Esophagus muscularis mucosa (tissue), 4 donors: ENCODE results near the gene FRRS1L. TPM values are rescaled to one million over a fixed set of nuclear protein-coding genes. Genes with fewer than 3 reads are reported as not detected.

Experiments used
- DNase-seq: peaks from one replicate; pipeline ENCODE4 v3.0.0-alpha.2; 2017; ENCODE audit errors: extremely low spot score
- H3K27ac ChIP-seq, 4 donors: fragments of 200-600 bp; sonication (generic); replicated peaks in 1 of 4; 1 replicate in 3 of 4; 2 replicates in 1 of 4; pipeline ENCODE4 v1.5.1; 2016 to 2019; ENCODE audit warnings: mild to moderate bottlenecking in 1 of 4
- H3K27me3 ChIP-seq, 4 donors: fragments of 200-600 bp; sonication (generic); one replicate each; pipeline versions ENCODE4 v1.5.1 to v1.6.0; 2016 to 2019
- H3K36me3 ChIP-seq, 4 donors: fragments of 200-600 bp; sonication (generic); one replicate each; pipeline ENCODE4 v1.5.1; 2016 to 2019
- H3K4me1 ChIP-seq, 4 donors: fragments of 200-600 bp; sonication (generic); one replicate each; pipeline ENCODE4 v1.5.1; 2016 to 2019
- H3K4me3 ChIP-seq, 4 donors: fragments of 200-600 bp; sonication (generic); 1 replicate in 2 of 4; 2 replicates in 2 of 4; pipeline ENCODE4 v1.5.1; 2016 to 2019; ENCODE audit warnings: mild to moderate bottlenecking in 4 of 4, moderate library complexity in 1 of 4
- H3K9me3 ChIP-seq, 4 donors: fragments of 200-600 bp; sonication (generic); 1 replicate in 3 of 4; 2 replicates in 1 of 4; pipeline ENCODE4 v1.5.1; 2016 to 2019
- EP300 ChIP-seq: sonication (generic); formaldehyde crosslinking; IDR thresholded peaks from one replicate; pipeline ENCODE4 v1.6.1; 2017; ENCODE audit warnings: antibody characterized with exemption
- POLR2A ChIP-seq: fragments of 450-650 bp; IDR thresholded peaks from one replicate; pipeline ENCODE4 v1.6.1; 2017; ENCODE audit warnings: antibody characterized with exemption, moderate library complexity, mild to moderate bottlenecking, low read depth
- POLR2AphosphoS5 ChIP-seq, 2 donors: sonication (generic); formaldehyde crosslinking; IDR thresholded peaks; one replicate each; pipeline ENCODE4 v1.6.1; 2017; ENCODE audit warnings: antibody characterized with exemption in 2 of 2
- WGBS: methylation state at CpG from one replicate; pipeline ENCODE4 v1.1.5; 2018; 5-methylcytosine and 5-hydroxymethylcytosine counted together
- intact Hi-C: fragments of 100-400 bp; cut with DNase I; formaldehyde crosslinking; loops from one replicate; pipeline ENCODE4 v1.15.1; 2023
- total RNA-seq, 4 donors: library from RNA; depleted of rRNA; stranded (reverse); fragments of >200 nt; gene quantifications; one replicate each; pipeline versions ENCODE4 v1.1.0 to v1.2.1, GENCODE V29; 2016
- TF ChIP-seq, protein P1 (sequence below), 3 experiments: fragments of 200-600 bp in 2 of 3; fragments of 450-650 bp in 1 of 3; sonication (generic) in 2 of 3; IDR thresholded peaks; one replicate each; pipeline ENCODE4 v1.5.1; 2017 to 2019; ENCODE audit warnings: antibody characterized with exemption in 3 of 3, mild to moderate bottlenecking in 2 of 3, moderate library complexity in 1 of 3

FRRS1L gene
- total RNA-seq, 4 donors from 2014 or later, result 2.5 to 7.6 (median 5.3) TPM

- H3K4me3 ChIP-seq, result no peak overlapping the region
- H3K4me1 ChIP-seq, result no peaks in the 10 kb centered on the region
- TF ChIP-seq EP300 (no peak), POLR2A (no peak), POLR2AphosphoS5 (IDR thresholded peaks at IDR 0.05) (no peak)
- TF ChIP-seq, protein P1, sequence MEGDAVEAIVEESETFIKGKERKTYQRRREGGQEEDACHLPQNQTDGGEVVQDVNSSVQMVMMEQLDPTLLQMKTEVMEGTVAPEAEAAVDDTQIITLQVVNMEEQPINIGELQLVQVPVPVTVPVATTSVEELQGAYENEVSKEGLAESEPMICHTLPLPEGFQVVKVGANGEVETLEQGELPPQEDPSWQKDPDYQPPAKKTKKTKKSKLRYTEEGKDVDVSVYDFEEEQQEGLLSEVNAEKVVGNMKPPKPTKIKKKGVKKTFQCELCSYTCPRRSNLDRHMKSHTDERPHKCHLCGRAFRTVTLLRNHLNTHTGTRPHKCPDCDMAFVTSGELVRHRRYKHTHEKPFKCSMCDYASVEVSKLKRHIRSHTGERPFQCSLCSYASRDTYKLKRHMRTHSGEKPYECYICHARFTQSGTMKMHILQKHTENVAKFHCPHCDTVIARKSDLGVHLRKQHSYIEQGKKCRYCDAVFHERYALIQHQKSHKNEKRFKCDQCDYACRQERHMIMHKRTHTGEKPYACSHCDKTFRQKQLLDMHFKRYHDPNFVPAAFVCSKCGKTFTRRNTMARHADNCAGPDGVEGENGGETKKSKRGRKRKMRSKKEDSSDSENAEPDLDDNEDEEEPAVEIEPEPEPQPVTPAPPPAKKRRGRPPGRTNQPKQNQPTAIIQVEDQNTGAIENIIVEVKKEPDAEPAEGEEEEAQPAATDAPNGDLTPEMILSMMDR (IDR thresholded peaks at IDR 0.05), result no peak
- 77% methylated on average over 11 of the region's 13 CpGs for WGBS
- no peaks in the 10 kb centered on the region for H3K9me3 ChIP-seq
- no peak for DNase-seq
- peaks cover 0 to 3% (median 0%) of the 10 kb centered on the region in 4 donors for H3K27me3 ChIP-seq
- H3K27ac ChIP-seq, result no peak overlapping the region
- intact Hi-C loops, result no loop called here
- H3K36me3 ChIP-seq, result no peaks in the 10 kb centered on the region
Measured at GRCh38 chr9:109182940-109183798, 16.1 kb upstream of the FRRS1L start.

DNA sequence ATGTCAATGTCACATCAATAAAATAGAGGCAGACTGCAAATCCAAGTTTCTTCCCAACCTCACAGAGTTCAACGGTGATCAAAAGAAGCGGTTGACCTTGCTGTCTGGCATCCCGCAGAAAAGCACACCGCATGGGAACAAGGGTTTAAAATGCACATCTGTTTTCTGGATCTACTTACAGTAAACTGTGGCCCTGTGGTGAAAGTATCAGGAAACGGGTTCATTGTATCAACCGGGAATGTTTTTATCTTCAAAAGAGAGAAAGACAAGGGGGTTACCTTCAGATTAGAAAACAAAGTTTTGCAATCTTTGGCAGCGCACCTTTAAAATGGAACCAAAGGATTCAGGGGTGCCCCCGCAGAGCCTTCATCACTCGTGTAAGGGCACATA is 15.5 kb upstream of the FRRS1L start:
- H3K36me3 ChIP-seq, result no peaks in the 10 kb centered on the region
- 79% methylated on average over 9 of the region's 9 CpGs for WGBS
- no peak overlapping the region for H3K4me3 ChIP-seq
- peaks cover 0 to 3% (median 0%) of the 10 kb centered on the region in 4 donors for H3K27me3 ChIP-seq
- no peak overlapping the region for H3K27ac ChIP-seq
- intact Hi-C loops, result no loop called here
- H3K9me3 ChIP-seq, result no peaks in the 10 kb centered on the region
- H3K4me1 ChIP-seq, result no peaks in the 10 kb centered on the region
- no peak for DNase-seq
- no peak for TF ChIP-seq POLR2AphosphoS5 (IDR thresholded peaks at IDR 0.05)
- TF ChIP-seq EP300, result no peak
- TF ChIP-seq, protein P1 (IDR thresholded peaks at IDR 0.05), result no peak
- TF ChIP-seq POLR2A, result no peak

GRCh38 chr9:109181284-109181683 is 14.2 kb upstream of the FRRS1L start:
- H3K36me3 ChIP-seq, result peaks cover 0 to 1% (median 0%) of the 10 kb centered on the region in 4 donors
- DNase-seq, result no peak
- WGBS, result 100% methylated on average over 1 of the region's 1 CpG
- no peaks in the 10 kb centered on the region for H3K4me1 ChIP-seq
- H3K4me3 ChIP-seq, result no peak overlapping the region
- no peak overlapping the region for H3K27ac ChIP-seq
- intact Hi-C loops, result no loop called here
- H3K27me3 ChIP-seq, result peaks cover 0 to 3% (median 0%) of the 10 kb centered on the region in 4 donors
- no peak for TF ChIP-seq POLR2AphosphoS5 (IDR thresholded peaks at IDR 0.05)
- no peaks in the 10 kb centered on the region for H3K9me3 ChIP-seq

DNA sequence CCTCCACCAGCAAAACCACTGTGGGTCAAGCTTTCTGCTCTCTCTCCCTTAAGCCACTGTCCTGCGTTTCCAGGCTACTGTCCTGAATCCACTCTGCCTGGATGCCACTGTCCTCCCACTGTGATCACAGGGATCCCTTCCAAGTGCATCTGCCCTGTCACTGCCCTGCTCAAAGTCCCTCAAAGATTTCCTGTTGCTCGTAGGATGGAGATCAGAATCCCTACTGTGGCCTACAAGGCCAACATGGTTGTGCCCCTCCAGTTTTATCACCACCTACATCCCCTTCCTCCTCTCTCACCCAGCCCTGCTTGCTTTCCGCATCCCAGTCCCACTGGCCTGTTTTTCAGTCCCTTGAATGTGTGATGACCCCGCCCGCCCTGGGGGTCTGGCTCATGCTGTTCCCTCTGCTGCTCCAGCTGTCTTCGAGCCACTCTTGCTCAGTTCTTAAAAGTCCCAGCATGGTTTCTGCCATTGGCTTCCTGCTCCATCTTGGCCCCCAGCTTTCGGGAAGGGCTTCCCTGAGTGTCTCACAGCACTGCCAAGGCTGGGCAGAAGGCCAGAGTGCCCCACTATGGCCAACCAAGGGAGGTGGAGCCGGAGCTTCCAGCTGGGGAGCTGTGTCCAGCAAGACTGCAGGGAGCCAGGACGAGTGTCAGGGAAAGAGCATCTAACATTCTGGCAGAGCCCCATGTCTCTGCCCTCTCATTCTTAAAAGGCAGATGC is 12.9 kb upstream of the FRRS1L start:
- TF ChIP-seq POLR2AphosphoS5 (IDR thresholded peaks at IDR 0.05), result no peak
- TF ChIP-seq, protein P1 (IDR thresholded peaks at IDR 0.05), result no peak
- no peak for TF ChIP-seq EP300
- no peak for TF ChIP-seq POLR2A
- 54% methylated on average over 7 of the region's 9 CpGs for WGBS
- intact Hi-C loops, result no loop called here
- H3K36me3 ChIP-seq, result peaks cover 0 to 4% (median 0%) of the 10 kb centered on the region in 4 donors
- no peaks in the 10 kb centered on the region for H3K4me1 ChIP-seq
- H3K4me3 ChIP-seq, result no peak overlapping the region
- DNase-seq, result no peak
- no peaks in the 10 kb centered on the region for H3K9me3 ChIP-seq
- peaks cover 0 to 3% (median 0%) of the 10 kb centered on the region in 4 donors for H3K27me3 ChIP-seq
- H3K27ac ChIP-seq, result no peak overlapping the region

DNA sequence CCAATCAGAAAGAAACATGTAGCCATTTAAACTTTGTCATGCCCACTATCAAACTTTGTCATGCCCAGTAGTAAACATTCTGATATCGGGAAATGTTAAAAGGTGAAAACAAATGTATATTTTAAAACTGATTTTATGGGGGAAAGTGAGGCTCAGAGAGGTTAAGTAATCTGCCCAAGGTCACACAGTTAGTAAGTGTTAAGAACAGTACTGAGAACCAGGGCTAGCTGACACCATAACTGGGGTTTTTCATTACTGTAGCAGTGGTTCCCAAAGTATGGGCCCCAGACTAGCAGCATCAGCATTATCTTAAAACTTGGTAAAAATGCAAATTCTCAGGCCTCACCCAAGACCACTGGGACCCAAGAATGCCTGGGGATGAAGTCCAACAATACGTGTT is 9.9 kb upstream of the FRRS1L start:
- WGBS, result 87% methylated on average over 2 of the region's 2 CpGs
- Histone ChIP-seq H3K27ac (no peak overlapping the region), H3K9me3 (no peaks in the 10 kb centered on the region), H3K36me3 (peaks cover 0 to 4% (median 0%) of the 10 kb centered on the region in 4 donors), H3K4me3 (no peak overlapping the region), H3K27me3 (peaks cover 0 to 3% (median 0%) of the 10 kb centered on the region in 4 donors), H3K4me1 (no peaks in the 10 kb centered on the region)
- DNase-seq, result no peak
- intact Hi-C loops, result no loop called here
- no peak for TF ChIP-seq POLR2AphosphoS5 (IDR thresholded peaks at IDR 0.05)
